Activated naive CD8-positive, alpha-beta T cell treated with anti-CD3 and anti-CD28 coated beads, Interleukin-2, amount 50 U/mL, for 16 hours (primary cell): Measurements from ENCODE around the gene LDHB.
A peak's percentile ranks its signal among the peaks of the same experiment; 100 is the strongest.
"Not testable (repeated sequence)": the region's sequence is repeated elsewhere in the genome, so short reads cannot be mapped to it uniquely, and the experiment has no call there.

ENCODE experiments used
- DNase-seq: peaks from one replicate; pipeline ENCODE4 v3.0.0-alpha.2; 2020; ENCODE audit warnings: low read depth, low spot score

Gene LDHB

GRCh38 chr12:21657326-21658077 is at the start of gene LDHB:
Gene LDHB, minus strand, starts transcription at chr12:21657842. Its CDS starts 3,171 bp downstream, at chr12:21654671.
- DNase-seq = peak; percentile 95

DNA sequence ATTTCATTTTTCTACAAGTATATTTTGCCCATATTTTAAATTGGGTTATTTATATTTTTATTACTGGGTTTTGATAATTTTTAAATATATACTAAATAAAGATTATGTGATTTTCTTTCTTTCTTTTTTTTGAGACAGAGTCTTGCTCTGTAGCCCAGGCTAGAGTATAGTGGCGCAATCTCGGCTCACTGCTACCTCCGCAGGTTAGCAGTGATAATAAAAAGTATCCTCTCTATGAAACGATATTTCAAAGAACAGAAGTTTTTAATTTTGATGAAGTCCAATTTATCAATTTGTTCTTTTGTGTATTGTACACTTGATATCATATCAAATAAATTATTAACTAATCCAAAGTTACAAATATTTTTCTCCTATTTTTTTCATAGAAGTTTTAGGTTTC is 47.2 kb upstream of the LDHB start:
- no peak for DNase-seq

GRCh38 chr12:21699851-21700250 is 42.2 kb upstream of the LDHB start:
- DNase-seq = no peak

- DNase-seq = no peak
These were observed 40.4 kb upstream of the LDHB start for GRCh38 chr12:21697904-21698630.

DNA sequence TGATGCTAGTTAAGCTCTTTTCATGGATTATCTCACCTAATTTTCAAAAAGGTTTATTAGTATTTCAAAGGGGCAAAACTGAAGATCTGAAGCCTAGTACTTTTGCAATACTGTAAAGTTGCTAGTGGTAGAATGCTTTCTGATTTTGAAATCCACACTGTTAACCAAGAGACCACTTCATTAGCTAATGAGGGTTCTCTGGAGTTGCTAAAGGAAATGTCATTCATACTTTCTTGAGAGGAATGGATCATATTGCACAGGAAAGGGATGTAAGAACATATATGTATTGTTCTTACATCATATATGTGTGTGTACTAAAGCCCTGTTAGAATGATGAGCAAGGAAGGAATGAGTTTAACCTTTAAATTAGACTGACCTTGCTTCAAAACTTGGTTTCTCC is 39.0 kb upstream of the LDHB start:
- no peak for DNase-seq

- DNase-seq = no peak
These were observed 38.3 kb upstream of the LDHB start for GRCh38 chr12:21695986-21696385.

DNA sequence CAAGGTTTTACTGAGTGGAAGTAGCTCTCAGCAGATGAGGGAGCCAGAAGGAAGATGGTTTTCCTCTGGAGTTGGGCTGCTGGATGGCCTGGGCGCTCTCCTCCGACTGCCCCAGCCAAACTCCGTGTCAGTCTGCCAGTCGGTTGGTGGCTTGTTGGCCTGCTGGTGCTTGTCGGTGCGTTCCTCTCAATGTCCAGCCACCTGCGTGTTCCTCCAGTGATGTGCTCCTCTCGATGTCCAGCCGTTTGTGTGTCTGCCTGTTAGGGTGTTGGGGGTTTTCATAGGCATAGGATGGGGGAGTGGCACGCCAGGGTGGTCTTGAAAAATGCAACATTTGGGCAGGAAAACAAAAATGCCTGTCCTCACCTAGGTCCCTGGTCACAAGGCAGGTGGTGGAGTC is 37.0 kb upstream of the LDHB start:
- DNase-seq = no peak

DNA sequence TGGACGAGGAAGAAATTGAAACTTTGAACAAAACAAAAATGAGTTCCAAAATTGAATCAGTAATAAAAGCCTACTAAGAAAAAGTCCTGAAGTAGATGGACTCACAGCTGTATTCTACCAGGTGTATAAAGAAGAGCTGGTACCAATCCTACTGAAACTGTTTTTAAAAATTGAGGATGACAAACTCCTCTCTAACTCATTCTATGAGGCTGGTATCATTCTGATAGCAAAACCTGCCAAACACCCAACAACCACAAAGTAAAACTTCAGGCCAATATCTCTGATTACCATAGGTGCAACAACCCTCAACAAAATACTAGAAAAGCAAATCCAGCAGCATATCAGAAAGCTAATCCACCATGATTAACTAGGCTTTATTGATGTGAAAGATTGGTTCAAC is 33.9 kb upstream of the LDHB start:
- no peak for DNase-seq

DNA sequence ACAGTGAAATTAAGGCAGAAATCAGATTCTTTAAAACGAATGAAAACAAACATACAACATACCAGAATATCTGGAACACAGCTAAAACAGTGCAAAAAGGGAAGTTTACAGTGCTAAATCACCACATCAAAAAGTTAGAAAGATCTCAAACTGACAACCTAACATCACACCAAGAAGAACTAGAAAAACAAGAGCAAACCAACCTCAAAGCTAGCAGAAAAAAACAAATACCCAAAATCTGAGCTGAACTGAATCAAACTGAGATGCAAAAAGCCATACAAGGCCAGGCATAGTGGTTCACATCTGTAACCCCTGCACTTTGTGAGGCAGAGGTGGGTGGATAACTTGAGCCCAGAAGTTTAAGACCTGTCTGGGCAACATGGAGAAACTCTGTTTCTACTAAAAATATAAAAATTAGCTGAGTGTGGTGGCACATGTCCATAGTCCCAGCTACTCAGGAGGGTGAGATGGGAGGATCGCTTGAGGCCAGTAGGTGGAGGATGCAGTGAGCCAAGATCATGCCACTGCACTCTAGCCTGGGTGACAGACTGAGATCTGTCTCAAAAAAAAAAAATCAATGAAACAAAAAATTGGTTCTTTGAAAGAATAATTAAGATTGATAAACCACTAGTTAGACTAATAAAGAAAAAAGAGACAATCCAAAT is 33.2 kb upstream of the LDHB start:
- DNase-seq = no peak

DNA sequence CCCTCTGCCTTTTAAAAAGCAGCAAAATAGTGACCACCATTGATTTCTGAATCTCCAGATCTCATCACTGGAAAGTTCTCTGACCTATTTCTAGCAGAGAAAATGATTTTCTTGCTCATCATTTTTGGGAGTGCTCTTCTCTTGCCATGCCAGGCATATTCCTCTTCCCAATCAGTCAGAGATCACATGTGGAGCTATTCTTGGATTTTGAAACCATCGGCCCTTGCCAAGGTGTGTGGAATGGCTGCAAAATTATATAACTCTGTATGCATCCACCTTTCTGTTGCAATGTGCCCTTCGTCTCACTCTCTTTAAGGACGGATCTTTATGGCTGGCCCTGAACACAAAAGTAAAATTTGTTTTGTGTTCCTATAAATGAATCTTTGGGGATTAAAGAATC is 25.5 kb upstream of the LDHB start:
- DNase-seq = no peak

DNA sequence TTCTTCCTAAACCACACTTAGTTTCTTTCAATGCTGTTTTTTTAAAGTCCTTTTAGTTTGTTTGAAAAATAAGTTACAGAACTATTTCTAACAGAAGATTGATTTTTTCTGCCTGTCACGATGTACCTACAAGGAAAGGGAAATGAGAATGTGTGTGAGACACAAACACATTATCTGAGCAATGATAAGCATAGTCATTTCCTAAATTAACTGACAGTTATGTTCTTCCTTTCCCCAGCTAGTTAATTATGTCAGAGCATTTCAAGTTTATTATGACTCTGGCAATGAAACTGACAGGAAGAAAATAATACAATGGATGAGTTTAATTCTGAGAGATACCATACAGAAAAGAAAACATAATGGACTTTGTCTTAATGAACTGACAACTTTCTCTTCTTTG is 21.3 kb upstream of the LDHB start:
- DNase-seq = no peak

DNA sequence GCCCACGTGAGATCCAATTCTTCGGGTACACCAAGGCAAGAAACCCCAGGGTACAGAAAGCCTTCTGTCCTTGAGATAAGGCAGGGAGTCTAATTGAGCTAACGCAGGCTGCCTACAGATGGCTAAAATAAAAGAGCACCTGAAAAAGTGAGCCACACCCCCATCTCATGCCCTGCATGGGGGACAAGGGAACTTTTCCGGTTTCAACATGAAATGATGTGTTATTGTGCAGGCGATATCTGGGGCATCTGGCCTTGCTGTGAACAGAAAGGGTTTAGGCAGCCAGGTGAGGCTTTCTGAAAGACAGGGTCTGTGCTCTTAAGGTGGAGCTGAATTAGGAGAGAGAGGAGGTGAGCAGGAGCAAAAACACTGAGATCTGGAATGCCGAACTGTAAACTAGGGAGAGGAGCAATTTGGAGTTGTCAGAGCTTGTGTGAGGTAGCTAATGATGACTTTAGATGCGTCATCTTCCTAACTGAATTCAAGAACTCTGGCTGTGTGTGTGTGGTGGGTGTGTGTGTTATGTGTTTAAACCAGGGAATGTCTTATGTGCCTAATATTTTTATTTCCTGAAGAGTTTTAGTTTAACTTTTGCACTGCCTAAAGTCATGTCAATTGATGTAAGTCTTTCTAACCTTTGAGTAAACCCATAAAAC is 20.1 kb upstream of the LDHB start:
- DNase-seq = no peak

DNA sequence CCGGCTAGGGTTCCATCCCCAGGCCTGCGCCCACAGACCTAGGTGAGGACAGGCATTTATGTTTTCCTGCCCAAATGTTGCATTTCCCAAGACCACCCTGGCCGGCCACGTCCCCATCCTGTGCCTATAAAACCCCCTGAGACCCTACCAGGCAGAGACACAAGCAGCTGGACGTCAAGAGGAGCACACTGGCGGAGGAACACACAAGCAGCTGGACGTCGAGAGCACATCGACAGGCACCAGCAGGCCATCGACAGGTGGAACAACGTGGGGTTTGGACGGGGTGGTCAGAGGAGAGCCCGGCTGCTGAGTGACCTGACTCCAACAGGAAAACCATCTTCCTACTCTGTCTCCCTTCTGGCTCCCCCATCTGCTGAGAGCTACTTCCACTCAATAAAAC is 19.6 kb upstream of the LDHB start:
- no peak for DNase-seq

GRCh38 chr12:21676776-21677175 is 19.1 kb upstream of the LDHB start:
- DNase-seq = no peak

- no peak for DNase-seq
These were observed 18.0 kb upstream of the LDHB start for GRCh38 chr12:21675641-21676040.

DNA sequence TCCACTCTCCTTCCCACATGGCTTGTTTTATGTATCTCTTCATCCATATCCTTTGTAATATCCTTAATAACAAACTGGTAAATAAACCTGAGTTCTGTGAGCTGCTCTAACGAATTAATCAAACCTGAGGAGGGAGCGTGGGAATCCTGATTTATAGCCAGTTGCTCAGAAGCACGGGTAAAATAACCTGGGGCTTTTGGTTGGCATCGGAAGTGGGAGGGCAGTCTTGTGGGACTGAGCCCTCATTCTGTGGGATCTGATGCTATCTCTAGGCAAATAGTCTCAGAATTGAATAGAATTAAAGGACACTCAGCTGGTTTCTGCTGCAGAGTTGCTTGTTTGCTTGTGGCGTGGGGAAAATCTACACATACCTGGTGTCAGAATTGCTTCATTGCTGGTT is 17.5 kb upstream of the LDHB start:
- DNase-seq = no peak

DNA sequence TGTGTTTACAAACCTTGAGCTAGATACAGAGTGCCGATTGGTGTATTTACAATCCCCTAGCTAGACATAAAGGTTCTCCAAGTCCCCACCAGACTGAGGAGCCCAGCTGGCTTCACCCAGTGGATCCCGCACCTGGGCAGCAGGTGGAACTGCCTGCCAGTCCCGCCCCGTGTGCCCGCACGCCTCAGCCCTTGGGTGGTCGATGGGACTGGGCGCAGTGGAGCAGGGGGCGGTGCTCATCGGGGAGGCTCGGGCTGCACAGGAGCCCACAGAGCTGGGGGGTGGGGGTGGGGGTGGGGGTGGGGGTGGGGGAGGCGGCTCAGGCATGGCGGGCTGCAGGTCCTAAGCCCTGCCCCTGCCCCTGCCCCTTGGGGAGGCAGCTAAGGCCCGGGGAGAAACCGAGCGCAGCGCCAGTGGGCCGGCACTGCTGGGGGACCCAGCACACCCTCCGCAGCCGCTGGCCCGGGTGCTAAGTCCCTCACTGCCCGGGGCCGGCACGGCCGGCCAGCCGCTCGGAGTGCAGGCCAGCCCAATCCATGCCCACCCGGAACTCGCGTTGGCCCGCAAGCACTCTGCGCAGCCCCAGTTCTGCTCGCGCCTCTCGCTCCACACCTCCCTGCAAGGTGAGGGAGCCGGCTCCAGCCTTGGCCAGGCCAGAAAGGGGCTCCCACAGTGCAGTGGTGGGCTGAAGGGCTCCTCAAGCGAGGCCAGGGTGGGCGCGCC is 16.3 kb upstream of the LDHB start:
- not testable (repeated sequence) for DNase-seq

DNA sequence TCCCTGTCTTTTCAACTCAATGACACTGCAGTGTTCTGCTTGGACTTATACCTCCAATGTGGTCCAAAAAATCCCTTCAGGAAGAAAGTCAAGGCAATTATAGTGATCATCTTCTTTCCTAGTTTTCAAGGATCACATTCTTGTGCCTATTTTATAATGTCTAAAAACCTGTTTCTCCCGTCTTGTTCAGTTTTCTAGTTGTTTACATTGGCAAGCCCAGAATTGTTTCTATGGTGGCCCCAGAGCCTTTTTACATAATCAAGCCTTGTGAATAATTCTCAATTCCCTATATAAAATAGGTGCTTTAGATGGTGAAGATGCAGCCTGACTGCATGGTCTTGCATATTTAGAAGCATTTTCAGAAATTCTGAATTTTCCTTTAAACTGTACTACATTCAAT is 14.5 kb upstream of the LDHB start:
- no peak for DNase-seq

- no peak for DNase-seq
These were observed 9.1 kb upstream of the LDHB start for GRCh38 chr12:21666722-21667121.

GRCh38 chr12:21665816-21666215 is 8.2 kb upstream of the LDHB start:
- no peak for DNase-seq

DNA sequence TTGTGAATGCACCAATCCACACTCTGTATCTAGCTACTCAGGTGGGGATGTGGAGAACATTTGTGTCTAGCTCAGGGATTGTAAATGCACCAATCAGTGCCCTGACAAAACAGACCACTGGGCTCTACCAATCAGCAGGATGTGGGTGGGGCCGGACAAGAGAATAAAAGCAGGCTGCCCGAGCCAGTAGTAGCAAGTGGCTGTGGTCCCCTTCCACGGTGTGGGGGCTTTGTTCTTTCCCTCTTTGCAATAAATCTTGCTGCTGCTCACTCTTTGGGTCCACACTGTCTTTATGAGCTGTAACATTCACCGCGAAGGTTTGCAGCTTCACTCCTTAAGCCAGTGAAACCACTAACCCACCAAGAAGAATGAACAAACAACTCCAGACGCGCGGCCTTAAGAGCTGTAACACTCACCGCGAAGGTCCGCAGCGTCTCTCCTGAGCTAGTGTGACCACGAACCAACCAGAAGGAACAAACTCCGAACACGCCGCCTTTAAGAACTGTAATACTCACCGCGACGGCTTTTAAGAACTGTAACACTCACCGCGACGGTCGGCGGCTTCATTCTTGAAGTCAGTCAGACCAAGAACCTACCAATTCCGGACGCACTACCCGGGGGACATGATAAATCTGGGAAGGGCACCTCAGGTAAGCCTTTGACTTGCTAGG is 4.6 kb upstream of the LDHB start:
- no peak for DNase-seq
